ENCODE results near the gene SCGB1A1.

- TF ChIP-seq GATA3 (IDR thresholded peaks at IDR 0.05; ENCODE audit: low read depth, low read length) (no peak), GATA2 (IDR thresholded peaks at IDR 0.05; ENCODE audit: low read depth, low read length) (no peak)
Measured at GRCh38 chr11:62449451-62449851, 30.6 kb downstream of the SCGB1A1 start.
